NCI-H2081 treated with DMSO at 0.1 percent for 48 hours (cell line): Measurements from ENCODE around the gene NCOA7.
"Not testable (repeated sequence)": the region's sequence is repeated elsewhere in the genome, so short reads cannot be mapped to it uniquely, and the experiment has no call there.

Experiments
- DNase-seq: peaks from one replicate; lab custom pipeline; 2025; lab: John Stamatoyannopoulos, UW

The NCOA7 gene

GRCh38 chr6:125836466-125836865, 45.7 kb downstream of the NCOA7 start:
- DNase-seq: no peak

- no peak for DNase-seq
Measured at GRCh38 chr6:125839471-125839870, 48.7 kb downstream of the NCOA7 start.

- DNase-seq: no peak
Measured at GRCh38 chr6:125839879-125840278, 49.1 kb downstream of the NCOA7 start.

- DNase-seq: no peak
Measured at GRCh38 chr6:125841356-125842090, 50.8 kb downstream of the NCOA7 start.

GRCh38 chr6:125842091-125842626, 51.4 kb downstream of the NCOA7 start:
- DNase-seq: no peak

GRCh38 chr6:125843593-125843992, 52.8 kb downstream of the NCOA7 start:
- no peak for DNase-seq

GRCh38 chr6:125844989-125845388, 54.2 kb downstream of the NCOA7 start:
- no peak for DNase-seq

- no peak for DNase-seq
Measured at GRCh38 chr6:125846292-125847024, 55.7 kb downstream of the NCOA7 start.

GRCh38 chr6:125848286-125848685, 57.5 kb downstream of the NCOA7 start:
- not testable (repeated sequence) for DNase-seq

GRCh38 chr6:125850361-125850760, 59.6 kb downstream of the NCOA7 start:
- no peak for DNase-seq

GRCh38 chr6:125852587-125852986, 61.8 kb downstream of the NCOA7 start:
- DNase-seq: no peak

- DNase-seq: no peak
Measured at GRCh38 chr6:125853168-125853567, 62.4 kb downstream of the NCOA7 start.

- DNase-seq: no peak
Measured at GRCh38 chr6:125853756-125854155, 63.0 kb downstream of the NCOA7 start.

- DNase-seq: no peak
Measured at GRCh38 chr6:125854355-125854754, 63.6 kb downstream of the NCOA7 start.

GRCh38 chr6:125855783-125856182, 65.0 kb downstream of the NCOA7 start:
- no peak for DNase-seq

- no peak for DNase-seq
Measured at GRCh38 chr6:125857846-125858245, 67.1 kb downstream of the NCOA7 start.

- no peak for DNase-seq
Measured at GRCh38 chr6:125858427-125859320, 67.9 kb downstream of the NCOA7 start.

- no peak for DNase-seq
Measured at GRCh38 chr6:125859727-125860126, 69.0 kb downstream of the NCOA7 start.

- DNase-seq: no peak
Measured at GRCh38 chr6:125863023-125863422, 72.3 kb downstream of the NCOA7 start.

GRCh38 chr6:125865015-125865414, 74.3 kb downstream of the NCOA7 start:
- DNase-seq: no peak

GRCh38 chr6:125866433-125866832, 75.7 kb downstream of the NCOA7 start:
- DNase-seq: no peak

- DNase-seq: peak; percentile 36
Measured at GRCh38 chr6:125867483-125867942, 76.8 kb downstream of the NCOA7 start.
